Measurements from ENCODE around the gene FAM114A1.
"Not testable (repeated sequence)": the region's sequence is repeated elsewhere in the genome, so short reads cannot be mapped to it uniquely, and the experiment has no call there.

Gene FAM114A1

DNA sequence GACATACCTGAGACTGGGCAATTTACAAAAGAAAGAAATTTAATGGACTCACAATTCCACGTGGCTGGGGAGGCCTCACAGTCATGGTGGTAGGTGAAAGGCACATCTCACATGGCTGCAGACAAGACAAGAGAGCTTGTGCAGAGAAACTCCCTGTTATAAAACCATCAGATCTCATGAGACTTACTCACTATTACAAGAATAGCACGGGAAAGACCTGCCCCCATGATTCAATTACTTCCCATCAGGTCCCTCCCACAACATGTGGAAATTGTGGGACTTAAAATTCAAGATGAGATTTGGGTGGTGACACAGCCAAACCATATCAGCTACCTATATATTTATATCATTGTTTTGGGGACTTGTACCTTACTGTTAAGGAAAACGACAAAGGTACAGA, 74.3 kb downstream of the FAM114A1 start:
- DNase-seq: peak; percentile 50

DNA sequence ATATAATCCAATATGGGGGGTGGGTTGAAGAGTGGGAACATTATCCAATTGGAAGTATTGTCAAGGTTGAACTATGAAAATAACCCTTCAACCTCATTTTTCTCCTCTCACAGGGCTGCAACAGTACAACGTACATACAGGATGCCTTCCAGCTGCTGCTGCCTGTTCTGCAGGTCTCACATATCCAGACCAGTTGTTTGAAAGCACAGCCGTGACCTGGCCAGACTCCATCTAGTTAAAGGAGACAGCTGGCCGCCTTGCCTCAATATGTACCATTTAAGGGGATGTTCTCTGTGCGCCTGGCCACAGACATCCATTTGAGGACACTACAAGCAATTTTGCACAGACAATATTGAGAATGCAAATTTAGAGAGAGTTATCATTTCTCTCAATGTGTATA, 75.7 kb downstream of the FAM114A1 start:
- DNase-seq: no peak

DNA sequence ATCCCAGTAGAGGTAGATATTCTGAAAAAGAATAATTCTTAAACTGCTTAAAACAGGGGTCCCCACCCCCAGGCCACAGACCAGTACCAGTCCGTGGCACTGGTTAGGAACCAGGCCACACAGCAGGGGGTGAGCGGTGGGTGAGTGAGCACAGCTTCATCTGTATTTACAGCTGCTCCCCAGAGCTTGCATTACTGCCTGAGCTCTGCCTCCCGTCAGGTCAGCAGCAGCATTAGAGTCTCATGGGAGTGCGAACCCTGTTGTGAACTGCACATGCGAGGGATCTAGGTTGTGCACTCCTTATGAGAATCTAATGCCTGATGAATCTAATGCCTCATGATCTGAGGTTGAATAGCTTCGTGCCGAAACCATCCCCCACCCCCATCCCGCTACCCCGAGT, 76.8 kb downstream of the FAM114A1 start:
- no peak for DNase-seq

DNA sequence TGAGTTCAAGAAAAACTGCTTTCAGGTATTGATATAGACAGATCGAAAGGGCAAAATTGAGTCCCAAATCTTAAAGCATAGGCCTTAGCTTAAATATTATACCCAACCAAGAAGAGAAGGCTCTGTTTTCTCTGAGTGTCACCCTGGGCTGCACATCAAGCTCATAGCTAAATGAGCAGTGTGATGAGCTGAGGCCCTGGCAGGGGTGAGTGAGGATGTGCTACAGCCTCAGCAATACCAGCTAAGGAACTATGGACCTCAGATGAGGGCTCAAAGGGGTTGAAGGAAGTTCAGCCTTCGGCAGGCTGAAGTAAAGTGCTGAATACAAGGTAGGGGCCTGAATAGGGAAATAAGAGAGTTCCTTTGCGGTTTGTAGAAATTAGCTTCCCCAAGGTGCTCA, 79.3 kb downstream of the FAM114A1 start:
- DNase-seq: no peak

DNA sequence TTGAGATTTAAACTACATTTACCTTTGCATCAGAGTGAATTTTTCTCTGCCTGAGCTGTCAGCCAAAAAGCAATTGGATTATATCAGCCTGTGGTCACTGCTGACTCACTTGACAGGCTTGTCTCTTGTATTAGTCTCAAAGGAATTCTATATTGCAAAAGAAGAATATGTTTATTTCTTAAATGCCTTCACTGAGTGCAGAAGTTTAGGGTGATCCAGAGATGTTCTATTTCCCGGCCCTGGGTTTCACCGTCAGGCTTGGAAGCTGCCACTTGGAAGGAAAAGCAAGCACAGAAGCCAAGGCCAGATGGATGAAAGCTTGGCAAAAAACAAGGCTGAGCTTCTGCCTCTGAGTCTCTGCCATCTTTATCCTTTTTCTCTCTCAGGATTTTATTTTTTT, 80.9 kb downstream of the FAM114A1 start:
- DNase-seq: peak; percentile 94

DNA sequence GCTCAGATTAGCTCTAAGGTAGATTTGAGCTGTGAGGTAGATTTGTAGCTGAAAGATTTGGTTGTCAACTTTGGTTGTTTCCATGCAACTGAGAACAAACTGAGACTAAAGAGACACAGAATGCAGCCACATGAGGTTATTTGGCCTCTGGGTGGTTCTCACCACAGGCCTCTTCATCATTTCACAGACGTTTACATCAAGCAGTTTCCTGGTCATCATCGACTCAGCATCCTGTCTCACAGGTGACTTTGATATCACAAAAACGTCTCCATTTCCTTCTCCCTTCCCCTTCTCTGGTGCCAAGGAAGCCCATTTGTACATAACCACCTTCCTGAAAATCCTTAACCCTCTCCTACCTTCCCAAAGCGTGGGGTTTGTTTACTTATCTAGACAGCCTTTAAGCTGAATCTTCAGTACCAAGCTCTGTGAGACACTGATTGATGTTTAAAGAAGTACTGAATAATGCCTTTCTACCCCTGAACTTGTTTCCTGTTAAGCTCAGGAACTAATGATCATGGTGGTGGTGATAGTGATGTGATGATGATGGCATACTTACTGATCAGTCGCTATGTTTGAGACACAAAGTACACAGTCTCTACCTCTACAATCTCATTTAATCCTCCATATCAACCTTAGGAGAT, 81.9 kb downstream of the FAM114A1 start:
- peak; percentile 55 for DNase-seq

DNA sequence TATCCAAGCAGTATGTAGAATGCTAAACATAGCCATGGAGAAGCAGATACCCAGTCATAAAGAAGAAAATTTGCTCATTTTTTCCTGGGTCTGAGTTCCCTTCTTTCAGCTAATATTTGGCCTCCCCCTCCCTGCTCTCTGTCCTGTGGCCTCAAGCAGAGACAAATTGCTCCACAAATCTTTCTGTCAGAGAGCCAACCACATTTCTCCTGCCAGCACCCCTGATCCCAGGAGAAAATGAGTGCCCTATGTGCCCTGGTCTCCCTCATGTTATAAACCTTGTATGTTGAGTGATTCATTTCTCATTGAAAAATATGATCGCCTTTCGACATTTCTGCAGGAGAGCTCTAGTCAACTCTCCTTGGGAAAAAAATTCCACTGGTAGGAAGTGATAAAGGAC, 82.6 kb downstream of the FAM114A1 start:
- peak; percentile 63 for DNase-seq

DNA sequence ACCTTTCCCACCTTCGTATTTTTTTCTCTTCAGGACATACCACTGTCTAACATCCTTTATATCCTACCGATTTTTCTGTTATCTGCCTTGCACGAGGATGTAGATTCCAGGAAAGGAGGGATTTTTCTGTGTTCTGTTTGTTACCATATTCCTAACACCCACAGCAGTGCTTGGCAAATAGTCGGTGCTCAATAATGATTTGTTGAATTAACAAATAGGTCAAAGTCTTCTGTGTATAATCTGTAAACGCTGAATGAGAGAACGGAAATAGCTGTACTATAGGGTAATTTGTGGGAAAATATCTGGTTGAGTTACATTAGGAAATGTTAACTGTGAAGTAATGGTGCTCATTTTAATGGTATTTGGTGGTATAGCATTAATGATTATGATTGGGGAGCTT, 83.1 kb downstream of the FAM114A1 start:
- peak; percentile 31 for DNase-seq

DNA sequence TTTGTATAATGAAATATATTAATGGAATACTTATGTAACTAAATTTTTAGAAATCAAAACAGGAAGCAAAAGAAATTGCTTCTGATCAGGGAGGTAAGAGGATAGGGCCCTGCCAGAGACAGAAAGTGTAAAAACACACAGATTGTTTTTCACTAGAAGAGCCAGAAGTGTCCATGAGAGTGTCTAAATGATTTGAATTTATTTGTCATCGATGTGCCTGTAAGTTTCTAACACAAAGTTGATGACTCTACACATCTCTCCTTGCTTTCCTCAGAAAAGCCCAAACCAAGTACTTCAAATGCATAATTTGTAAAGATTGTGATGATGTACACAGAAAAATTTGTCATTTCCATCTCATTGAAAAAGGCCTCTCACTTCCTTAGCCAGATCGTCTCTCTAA, 84.0 kb downstream of the FAM114A1 start:
- DNase-seq: peak; percentile 17

DNA sequence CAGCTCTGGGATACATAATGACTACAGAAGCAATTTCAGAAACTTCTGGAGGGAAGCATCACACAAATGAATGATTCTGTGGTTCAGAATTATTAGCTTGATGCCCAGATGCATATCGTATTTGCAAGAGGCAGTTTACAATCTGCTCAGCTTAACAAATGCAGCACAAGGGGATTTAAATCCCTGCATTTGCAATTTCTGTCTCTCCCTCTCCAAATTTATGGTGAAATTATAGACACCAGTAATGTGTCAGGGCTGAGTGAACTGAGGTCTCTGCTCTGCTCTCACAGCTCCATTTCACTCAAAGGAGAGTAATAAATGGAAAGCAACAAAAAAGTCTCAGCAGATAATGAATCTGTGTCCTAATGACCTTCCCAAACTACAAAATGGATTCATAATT, 84.4 kb downstream of the FAM114A1 start:
- DNase-seq: no peak

DNA sequence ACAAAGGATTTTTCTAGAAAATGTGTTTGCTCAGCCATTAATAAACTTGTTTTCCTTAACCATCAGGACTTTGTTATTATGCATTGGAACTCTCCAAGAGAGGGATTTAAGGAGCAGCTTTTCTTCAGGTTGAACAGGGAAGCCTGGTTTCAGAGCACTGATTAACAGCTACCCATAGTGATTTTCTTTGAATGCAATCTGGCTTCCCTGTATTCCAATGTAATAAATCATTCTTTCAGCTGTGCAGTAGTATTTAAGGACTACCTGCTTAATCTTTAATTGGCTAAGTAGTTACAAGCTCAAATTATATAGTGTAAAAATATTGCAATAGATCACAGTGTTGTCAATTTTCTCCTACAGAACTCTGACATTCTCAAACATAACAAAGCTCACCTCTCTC, 87.1 kb downstream of the FAM114A1 start:
- DNase-seq: no peak

DNA sequence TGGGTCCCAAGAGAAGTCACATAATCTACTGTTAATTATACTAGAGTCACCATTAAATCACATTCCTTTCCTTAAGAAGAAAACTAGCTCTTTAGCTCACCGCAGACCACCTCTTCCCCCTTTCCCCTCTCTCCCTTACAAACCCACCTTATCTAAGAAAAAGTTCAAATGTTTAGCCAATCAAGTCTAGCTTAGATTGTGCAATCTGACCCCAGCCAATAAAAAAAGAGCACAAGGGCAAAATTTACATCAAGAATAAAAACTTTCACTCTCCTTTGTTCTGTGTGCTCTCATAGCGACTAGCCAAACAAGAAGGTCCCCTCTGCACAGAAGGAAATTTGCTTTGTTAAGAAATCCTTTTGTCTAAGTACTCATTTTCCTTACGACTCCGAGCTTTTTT, 88.4 kb downstream of the FAM114A1 start:
- DNase-seq: no peak

DNA sequence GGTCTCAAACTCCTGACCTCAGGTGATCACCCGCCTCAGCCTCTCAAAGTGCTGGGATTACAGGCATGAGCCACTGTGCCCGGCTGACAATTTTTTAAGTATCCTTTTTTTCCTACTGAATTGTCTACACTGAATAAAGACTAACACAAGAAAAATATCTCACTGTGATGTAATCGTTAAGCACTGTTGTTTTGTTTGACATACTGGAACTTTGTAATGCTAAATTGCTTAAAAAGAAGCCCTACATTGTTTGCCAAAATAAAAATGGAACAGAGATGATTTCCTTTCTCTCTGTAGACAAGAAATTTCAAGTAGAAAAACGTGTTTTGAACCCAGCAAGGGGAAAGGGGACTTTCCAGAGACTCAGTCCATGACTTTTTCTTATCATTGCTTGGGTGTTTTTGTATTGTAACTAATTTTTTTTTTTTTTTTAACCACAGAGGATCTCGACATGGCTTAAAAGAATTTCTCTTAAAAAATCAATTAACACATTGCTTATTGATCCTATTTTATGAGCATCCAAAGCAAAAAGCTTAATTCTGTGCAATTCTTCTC, 89.7 kb downstream of the FAM114A1 start:
- DNase-seq: no peak

DNA sequence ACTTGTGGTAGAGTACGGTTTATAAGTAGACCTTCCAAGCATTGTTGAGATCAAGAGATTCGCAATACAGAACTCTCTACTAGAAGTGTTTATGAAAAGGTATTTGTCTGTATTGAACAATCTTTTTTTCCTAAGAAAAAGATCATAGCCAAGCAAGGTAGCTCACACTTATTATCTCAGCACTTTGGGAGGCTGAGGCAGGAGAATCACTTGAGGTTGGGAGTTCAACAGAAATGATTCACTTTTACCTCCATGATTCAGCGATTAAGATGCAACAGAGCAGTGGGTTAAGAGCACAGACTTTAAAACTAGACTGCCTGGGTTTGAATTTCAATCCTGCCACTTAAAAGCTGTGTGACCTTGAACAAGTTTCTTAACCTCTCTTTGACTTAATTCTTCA, 90.3 kb downstream of the FAM114A1 start:
- no peak for DNase-seq

DNA sequence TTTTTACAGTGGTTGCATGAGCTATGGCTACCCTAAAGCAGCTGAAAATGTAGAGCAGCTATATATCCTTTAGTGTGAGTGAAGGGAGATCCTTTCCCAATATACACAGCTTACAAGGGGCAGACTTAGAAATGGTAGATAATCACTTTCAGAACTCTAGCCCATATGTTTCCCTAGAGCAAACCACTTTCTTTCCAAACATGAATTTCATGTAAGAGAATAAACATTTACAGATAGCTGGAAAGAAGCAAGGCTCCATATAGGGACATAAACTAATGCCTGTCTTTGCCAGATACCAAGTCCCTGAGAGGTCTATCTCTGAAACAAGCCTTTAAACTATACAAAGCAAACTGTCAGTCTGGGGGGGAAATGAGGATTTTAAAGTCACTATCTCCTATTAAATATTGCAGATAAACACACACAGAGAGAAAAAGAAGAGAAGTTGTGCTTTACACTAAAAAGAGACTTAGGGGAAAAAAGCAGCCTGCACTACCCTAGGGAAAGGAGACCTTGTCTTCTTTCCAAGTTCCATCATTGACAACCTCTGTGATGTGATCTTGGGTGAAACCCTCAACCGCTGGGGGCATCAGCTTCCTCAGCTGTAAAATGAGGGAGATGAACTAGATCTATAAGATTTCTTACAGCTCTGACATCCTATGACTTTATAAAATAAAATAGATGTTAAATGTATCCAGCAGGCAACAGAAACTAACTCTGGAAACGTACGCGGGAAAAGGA, 91.0 kb downstream of the FAM114A1 start:
- DNase-seq: peak; percentile 68

DNA sequence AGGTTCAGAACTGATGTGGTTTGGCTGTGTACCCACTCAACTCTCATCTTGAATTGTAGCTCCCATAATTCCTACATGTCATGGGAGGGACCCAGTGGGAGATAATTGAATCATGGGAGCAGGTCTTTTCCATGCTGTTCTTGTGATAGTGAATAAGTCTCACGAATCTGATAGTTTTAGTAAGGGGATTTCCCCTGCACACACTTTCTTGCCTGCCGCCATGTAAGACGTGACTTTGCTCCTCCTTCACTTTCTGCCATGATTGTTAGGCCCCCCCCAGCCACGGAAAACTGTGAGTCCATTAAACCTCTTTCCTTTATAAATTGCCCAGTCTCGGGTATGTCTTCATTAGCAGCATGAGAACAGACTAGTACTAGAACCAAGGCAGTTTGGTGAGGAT, 91.6 kb downstream of the FAM114A1 start:
- DNase-seq: not testable (repeated sequence)

DNA sequence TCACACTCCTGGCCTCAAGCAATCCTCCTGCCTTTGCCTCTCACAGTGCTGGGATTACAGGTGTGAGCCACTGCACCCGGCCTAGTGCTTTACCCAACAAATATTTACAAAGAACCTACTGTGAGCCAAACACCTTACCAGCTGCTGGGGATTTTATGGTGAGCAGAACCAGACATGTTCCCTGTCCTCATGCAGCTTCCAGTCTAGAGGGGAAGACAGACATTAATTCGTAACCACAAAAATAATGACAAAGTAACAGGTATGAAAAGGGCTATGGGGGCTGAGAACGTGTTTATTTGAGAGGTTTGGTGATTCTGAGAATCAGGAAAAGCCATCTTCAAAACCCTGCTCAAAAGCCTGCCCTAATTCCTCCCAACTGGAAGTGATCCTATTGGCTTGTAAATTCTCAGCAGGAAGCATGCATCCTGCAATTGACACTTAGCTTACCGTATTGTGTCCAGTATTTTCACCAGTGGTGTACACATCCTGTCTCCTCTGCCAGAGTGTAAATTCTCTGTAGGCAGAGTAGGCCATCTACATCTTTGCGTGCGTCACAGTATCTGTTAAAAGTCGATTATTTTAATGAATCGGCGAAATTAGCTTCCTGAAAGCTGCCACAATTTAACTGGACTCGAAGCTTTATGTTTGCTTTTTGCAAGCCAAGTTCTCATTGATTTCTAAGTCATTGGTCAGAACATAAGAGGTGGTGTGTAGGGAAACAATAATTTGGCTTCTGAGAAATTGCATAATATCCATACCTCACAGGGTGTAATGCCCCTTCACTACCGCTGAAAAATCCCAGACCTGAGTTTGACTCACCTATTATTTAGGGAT, 97.6 kb downstream of the FAM114A1 start:
- DNase-seq: no peak

DNA sequence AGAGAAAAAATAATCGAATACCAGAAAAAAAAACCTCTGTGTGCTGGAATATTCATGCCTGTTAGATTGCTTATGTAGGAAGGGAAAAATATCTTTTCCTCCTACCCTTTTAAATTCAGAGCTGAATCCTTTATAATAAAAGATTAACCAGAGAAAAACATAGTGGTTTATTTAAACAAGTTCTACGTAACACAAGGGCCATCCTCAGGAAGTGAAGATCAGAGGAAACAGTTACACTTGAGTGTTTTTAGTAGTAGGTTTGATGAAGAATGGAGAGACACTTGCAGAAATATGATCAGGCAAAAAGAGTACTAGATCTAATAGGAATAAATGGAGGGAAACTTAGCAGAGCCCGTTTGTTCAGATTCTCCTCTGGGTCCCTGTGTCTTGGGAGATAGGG, 98.3 kb downstream of the FAM114A1 start:
- DNase-seq: no peak

DNA sequence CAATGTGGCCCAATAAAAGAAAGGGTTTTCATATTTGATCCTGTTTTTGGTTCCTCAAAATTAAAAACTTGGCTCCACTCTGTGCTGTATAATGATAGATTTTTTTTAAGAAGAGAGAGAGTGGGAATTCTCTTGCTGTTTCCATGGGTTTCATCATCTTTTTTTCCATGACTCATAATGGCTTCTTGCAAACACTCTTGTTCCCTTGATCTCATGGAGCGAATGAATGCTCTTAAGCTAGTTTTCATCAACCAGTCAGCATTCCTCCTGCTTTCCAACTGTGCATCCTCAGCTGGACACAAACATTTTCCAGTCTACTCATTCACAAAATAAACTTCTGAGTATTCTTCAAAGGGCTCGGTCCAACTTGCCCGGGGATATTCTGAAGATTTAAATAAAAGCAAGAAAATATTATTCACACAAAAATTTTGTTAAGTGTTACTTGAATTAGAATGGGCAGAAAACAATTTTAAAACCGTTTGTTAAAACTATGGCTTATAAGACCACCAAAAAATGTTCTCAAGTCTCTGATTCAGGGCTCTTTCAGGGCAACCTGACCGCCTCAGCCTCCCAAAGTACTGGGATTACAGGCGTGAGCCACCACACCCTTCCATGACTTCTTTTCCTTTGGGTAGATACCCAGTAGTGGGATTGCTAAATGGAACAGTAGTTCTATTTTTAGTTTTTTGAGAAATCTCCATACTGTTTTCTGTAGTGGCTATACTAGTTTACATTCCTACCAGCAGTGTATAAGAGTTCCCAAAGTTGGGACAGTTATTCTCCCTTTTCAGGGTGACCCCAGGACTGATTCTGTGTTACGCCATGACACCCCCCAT, 99.9 kb downstream of the FAM114A1 start:
- peak; percentile 98 for DNase-seq

DNA sequence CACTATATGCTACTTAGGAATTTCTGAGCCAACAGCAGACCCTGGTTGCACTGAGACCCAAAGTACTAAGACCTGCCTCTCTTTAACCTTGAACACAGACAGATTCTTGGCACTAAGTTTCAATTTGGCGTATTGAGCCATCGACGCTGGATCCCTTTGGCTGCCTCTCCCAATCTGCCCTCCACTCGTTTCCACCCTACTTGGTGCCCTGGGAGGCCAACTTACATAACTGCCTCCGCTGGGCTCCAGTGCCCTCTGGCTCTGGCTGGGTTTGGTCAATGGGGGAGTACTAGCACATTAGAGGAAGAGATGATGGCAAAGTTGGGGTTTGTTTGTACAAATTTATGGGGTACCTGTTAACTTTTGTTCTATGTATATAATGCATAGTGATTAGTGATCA, 101.1 kb downstream of the FAM114A1 start:
- no peak for DNase-seq

DNA sequence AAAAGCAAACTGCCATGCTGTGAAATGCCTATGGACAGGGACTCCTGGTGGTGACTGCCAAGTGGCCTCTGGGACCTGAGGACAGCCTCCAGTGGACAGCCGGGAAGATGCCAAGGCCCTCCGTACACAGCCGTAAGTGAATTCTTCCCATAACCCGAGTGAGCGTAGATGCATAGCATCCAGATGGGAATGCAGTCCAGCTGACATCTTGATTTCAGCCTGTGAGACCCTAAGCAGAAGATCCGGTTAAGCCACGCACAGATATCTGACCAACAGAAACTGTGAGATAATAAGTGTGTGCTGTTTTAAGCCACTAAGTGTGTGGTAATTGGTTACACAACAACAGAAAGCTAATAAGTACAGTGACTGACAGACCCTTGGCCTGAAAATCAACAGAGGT, 108.7 kb downstream of the FAM114A1 start:
- no peak for DNase-seq

DNA sequence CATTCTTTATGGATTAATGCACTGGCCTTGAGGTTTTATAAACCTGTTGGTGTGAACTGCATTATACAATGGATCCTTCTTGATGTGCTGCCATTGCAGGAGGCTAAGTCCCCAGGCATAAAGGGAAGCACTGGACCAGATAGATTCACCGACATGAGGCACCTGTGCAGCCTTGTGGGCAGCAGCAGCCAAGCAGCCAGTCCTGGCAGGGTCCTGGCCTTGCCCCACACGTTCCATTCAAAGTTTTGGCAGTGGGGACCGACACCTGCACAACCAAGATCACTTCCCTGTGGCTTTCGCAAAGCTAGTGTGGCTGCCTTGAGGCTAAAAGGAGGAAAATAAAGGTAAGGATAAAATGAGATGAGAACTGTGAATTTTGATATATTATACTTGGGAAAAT, 111.5 kb downstream of the FAM114A1 start:
- DNase-seq: no peak

Data from fibroblast of skin of right biceps (primary cell).